Measurements from ENCODE around the gene EDN2.

EDN2 gene

GRCh38 chr1:41484402-41485241, at the start of gene EDN2:
Gene EDN2, minus strand, starts transcription at chr1:41484683. Its CDS starts 82 bp downstream, at chr1:41484601.
- no peak for DNase-seq

- no peak for DNase-seq
These were observed 49.2 kb upstream of the EDN2 start for GRCh38 chr1:41533731-41534080.

GRCh38 chr1:41533016-41533730, 48.7 kb upstream of the EDN2 start:
- DNase-seq, result no peak

- no peak for DNase-seq
These were observed 47.9 kb upstream of the EDN2 start for GRCh38 chr1:41532206-41532975.

- DNase-seq, result no peak
These were observed 45.9 kb upstream of the EDN2 start for GRCh38 chr1:41530411-41530810.

- DNase-seq, result no peak
These were observed 45.3 kb upstream of the EDN2 start for GRCh38 chr1:41529621-41530395.

GRCh38 chr1:41528726-41529605, 44.5 kb upstream of the EDN2 start:
- DNase-seq, result no peak

- DNase-seq, result no peak
These were observed 43.6 kb upstream of the EDN2 start for GRCh38 chr1:41528106-41528505.

- no peak for DNase-seq
These were observed 42.6 kb upstream of the EDN2 start for GRCh38 chr1:41526956-41527561.

- DNase-seq, result no peak
These were observed 41.6 kb upstream of the EDN2 start for GRCh38 chr1:41525891-41526587.

GRCh38 chr1:41524676-41525675, 40.5 kb upstream of the EDN2 start:
- no peak for DNase-seq

- no peak for DNase-seq
These were observed 39.6 kb upstream of the EDN2 start for GRCh38 chr1:41523949-41524675.

- DNase-seq, result no peak
These were observed 38.6 kb upstream of the EDN2 start for GRCh38 chr1:41523071-41523470.

GRCh38 chr1:41521766-41522165, 37.3 kb upstream of the EDN2 start:
- DNase-seq, result no peak

GRCh38 chr1:41520951-41521752, 36.7 kb upstream of the EDN2 start:
- DNase-seq, result no peak

GRCh38 chr1:41519667-41520066, 35.2 kb upstream of the EDN2 start:
- DNase-seq, result no peak

- DNase-seq, result no peak
These were observed 34.0 kb upstream of the EDN2 start for GRCh38 chr1:41518471-41518870.

GRCh38 chr1:41517062-41517438, 32.6 kb upstream of the EDN2 start:
- DNase-seq, result no peak
